ENCODE data around the gene NR1D1. TPM values are rescaled to one million over a fixed set of nuclear protein-coding genes. Genes with fewer than 3 reads are reported as not detected.

The NR1D1 gene
- total RNA-seq, 2 experiments from 2014 or later, result 1.7 to 8.7 TPM

- Histone ChIP-seq H2AFZ (ENCODE audit: low read length) (no peak overlapping the region), H3K36me3 (ENCODE audit: insufficient read depth, low read length) (no peaks in the 10 kb centered on the region), H3K4me1 (ENCODE audit: insufficient read depth, low read length, poor library complexity, severe bottlenecking) (peaks cover 34% of the 10 kb centered on the region), H3K9me3 (ENCODE audit: low read length) (no peaks in the 10 kb centered on the region), H3K79me2 (ENCODE audit: insufficient read depth, low read depth, low read length) (no peaks in the 10 kb centered on the region), H3K9me2 (ENCODE audit: insufficient read depth, low read length) (no peaks in the 10 kb centered on the region), H3K27ac (ENCODE audit: low read depth, low read length, poor library complexity, severe bottlenecking) (no peak overlapping the region), H4K20me1 (ENCODE audit: insufficient read depth, low read length) (no peaks in the 10 kb centered on the region), H3K4me2 (ENCODE audit: low read length) (no peak overlapping the region), H3K4me3 (ENCODE audit: low read depth, low read length, poor library complexity, severe bottlenecking) (no peak overlapping the region)
- ChIA-PET CTCF (ENCODE audit: unreplicated experiment) (interaction anchor here (1.8 kb wide), 1 partner anchor 17 kb away, joined by 5 read pairs; no protein-coding TSS in a partner anchor), POLR2A (interaction anchor here (1.5 kb wide), 1 partner anchor 19 kb away, joined by 4 read pairs; the partner anchor contains the start of gene MED24)
- no TSS peak for BruUV-seq (replicated peaks)
- no peak for TF ChIP-seq EZH2phosphoT487 (IDR thresholded peaks at IDR 0.05; ENCODE audit: borderline replicate concordance, low read depth, low read length)
- TF ChIP-seq, protein P1, sequence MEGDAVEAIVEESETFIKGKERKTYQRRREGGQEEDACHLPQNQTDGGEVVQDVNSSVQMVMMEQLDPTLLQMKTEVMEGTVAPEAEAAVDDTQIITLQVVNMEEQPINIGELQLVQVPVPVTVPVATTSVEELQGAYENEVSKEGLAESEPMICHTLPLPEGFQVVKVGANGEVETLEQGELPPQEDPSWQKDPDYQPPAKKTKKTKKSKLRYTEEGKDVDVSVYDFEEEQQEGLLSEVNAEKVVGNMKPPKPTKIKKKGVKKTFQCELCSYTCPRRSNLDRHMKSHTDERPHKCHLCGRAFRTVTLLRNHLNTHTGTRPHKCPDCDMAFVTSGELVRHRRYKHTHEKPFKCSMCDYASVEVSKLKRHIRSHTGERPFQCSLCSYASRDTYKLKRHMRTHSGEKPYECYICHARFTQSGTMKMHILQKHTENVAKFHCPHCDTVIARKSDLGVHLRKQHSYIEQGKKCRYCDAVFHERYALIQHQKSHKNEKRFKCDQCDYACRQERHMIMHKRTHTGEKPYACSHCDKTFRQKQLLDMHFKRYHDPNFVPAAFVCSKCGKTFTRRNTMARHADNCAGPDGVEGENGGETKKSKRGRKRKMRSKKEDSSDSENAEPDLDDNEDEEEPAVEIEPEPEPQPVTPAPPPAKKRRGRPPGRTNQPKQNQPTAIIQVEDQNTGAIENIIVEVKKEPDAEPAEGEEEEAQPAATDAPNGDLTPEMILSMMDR (conservative IDR thresholded peaks at IDR 0.05; ENCODE audit: low read length), result no peak
- intact Hi-C loops (cut with micrococcal nuclease; ENCODE audit: unreplicated experiment), result no loop called here
- no peak for DNase-seq (ENCODE audit: low spot score)
Observed at GRCh38 chr17:40073454-40074174, 26.8 kb downstream of the NR1D1 start.

DNA sequence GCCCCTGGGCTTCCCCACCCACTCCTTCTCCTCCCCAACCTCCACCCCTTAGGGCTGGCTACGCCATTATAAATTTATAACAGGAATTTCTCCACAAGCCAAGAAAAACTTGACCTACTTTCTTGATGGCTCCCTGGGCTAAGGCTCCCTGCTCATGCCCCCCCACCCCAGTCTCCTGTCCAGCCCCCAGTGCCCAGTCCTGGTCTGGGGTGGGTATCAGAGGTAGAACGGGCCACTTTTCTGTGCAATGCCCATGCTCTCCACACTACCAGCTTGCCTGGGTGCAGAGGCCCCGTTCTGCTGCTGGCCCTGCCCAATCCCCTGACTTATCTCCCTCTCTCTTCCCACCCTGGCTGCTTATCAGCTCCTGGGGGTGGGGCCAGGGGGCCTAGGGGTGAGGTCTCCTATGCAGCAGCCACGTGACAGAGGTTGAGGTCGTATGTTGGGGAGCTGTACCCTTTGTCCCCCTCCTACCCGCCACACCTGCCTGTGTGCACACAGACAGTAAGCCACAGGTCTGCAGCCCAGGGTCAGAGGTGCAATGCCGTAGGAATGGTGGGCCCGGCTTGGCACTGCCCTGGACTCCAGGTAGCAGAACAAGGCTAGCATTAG, 27.5 kb downstream of the NR1D1 start:
- Histone ChIP-seq H4K20me1 (ENCODE audit: insufficient read depth, low read length) (no peaks in the 10 kb centered on the region), H3K79me2 (ENCODE audit: insufficient read depth, low read depth, low read length) (no peaks in the 10 kb centered on the region), H3K4me3 (ENCODE audit: low read depth, low read length, poor library complexity, severe bottlenecking) (no peak overlapping the region), H2AFZ (ENCODE audit: low read length) (no peak overlapping the region), H3K9me2 (ENCODE audit: insufficient read depth, low read length) (no peaks in the 10 kb centered on the region), H3K9me3 (ENCODE audit: low read length) (no peaks in the 10 kb centered on the region), H3K4me1 (ENCODE audit: insufficient read depth, low read length, poor library complexity, severe bottlenecking) (peaks cover 40% of the 10 kb centered on the region), H3K36me3 (ENCODE audit: insufficient read depth, low read length) (no peaks in the 10 kb centered on the region), H3K27ac (ENCODE audit: low read depth, low read length, poor library complexity, severe bottlenecking) (no peak overlapping the region), H3K4me2 (ENCODE audit: low read length) (no peak overlapping the region)
- no peak for TF ChIP-seq EZH2phosphoT487 (IDR thresholded peaks at IDR 0.05; ENCODE audit: borderline replicate concordance, low read depth, low read length)
- TF ChIP-seq, protein P1 (conservative IDR thresholded peaks at IDR 0.05; ENCODE audit: low read length), result no peak
- intact Hi-C loops (cut with micrococcal nuclease; ENCODE audit: unreplicated experiment), result no loop called here
- DNase-seq (ENCODE audit: low spot score), result no peak
- ChIA-PET CTCF (ENCODE audit: unreplicated experiment) (no interaction called here), POLR2A (interaction anchor here (1.5 kb wide), 1 partner anchor 18 kb away, joined by 4 read pairs; the partner anchor contains the start of gene MED24)
- no TSS peak for BruUV-seq (replicated peaks)
